ENCODE data around the gene CARD9.

DNA sequence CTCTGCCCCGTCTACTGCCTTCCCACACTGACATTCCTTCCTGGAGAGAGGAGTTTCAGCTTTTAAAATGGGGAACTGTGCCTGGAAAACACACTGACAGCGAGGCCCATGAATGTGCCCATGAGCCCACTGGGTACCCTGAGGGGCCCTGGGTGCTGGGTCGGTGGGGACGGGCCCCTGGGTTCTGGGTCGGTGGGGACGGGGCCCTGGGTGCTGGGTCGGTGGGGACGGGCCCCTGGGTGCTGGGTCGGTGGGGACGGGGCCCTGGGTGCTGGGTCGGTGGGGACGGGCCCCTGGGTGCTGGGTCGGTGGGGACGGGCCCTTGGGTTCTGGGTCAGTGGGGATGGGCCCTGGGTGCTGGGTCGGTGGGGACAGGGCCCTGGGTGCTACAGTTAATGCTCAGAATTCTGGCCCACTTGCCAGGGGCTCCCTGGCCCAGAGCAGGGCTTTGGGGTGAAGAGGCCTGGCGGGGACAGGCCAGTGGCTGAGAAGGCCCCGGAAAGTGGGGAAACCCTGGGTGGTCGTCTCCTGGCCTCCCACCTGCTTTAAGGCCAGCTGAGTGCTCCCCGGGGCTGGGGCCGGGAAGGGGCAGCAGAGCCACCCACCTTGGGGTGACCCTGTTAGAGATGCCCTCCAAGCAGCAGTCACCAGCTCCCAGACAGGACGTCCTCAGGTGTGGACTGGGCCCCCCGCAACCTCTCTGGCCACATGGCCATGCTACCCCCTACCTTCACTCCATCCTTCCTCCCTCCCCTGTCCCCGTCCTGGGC, 43.6 kb downstream of the CARD9 start:
- TF ChIP-seq, protein P1, sequence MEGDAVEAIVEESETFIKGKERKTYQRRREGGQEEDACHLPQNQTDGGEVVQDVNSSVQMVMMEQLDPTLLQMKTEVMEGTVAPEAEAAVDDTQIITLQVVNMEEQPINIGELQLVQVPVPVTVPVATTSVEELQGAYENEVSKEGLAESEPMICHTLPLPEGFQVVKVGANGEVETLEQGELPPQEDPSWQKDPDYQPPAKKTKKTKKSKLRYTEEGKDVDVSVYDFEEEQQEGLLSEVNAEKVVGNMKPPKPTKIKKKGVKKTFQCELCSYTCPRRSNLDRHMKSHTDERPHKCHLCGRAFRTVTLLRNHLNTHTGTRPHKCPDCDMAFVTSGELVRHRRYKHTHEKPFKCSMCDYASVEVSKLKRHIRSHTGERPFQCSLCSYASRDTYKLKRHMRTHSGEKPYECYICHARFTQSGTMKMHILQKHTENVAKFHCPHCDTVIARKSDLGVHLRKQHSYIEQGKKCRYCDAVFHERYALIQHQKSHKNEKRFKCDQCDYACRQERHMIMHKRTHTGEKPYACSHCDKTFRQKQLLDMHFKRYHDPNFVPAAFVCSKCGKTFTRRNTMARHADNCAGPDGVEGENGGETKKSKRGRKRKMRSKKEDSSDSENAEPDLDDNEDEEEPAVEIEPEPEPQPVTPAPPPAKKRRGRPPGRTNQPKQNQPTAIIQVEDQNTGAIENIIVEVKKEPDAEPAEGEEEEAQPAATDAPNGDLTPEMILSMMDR (IDR thresholded peaks at IDR 0.05) = no peak
- no peak for TF ChIP-seq POLR2A (IDR thresholded peaks at IDR 0.05)

Measured in heart left ventricle (tissue), 13 donors.